GM12892 (cell line): ENCODE results near the gene NCBP3.
"Not testable (repeated sequence)": the region's sequence is repeated elsewhere in the genome, so short reads cannot be mapped to it uniquely, and the experiment has no call there.

Experiments
- DNase-seq: peaks from one replicate; pipeline ENCODE4 v3.0.0; 2011; ENCODE audit not compliant: insufficient read length
- FAIRE-seq: peaks from 2 replicates; lab custom pipeline; 2011; peaks lifted over from hg19 to GRCh38; lab: Jason Lieb, UNC
- POLR2A ChIP-seq: IDR thresholded peaks from 2 replicates; pipeline ENCODE4 v1.6.1; 2011; ENCODE audit warnings: low read depth, low read length, control low read depth
- POLR2AphosphoS5 ChIP-seq: IDR thresholded peaks from 2 replicates; pipeline ENCODE4 v1.6.1; 2011; ENCODE audit warnings: low read depth, low read length, control low read depth
- TAF1 ChIP-seq: IDR thresholded peaks from 2 replicates; pipeline ENCODE4 v1.6.1; 2011; ENCODE audit warnings: low read depth, mild to moderate bottlenecking, control low read depth, low read length, borderline replicate concordance

The NCBP3 gene

DNA sequence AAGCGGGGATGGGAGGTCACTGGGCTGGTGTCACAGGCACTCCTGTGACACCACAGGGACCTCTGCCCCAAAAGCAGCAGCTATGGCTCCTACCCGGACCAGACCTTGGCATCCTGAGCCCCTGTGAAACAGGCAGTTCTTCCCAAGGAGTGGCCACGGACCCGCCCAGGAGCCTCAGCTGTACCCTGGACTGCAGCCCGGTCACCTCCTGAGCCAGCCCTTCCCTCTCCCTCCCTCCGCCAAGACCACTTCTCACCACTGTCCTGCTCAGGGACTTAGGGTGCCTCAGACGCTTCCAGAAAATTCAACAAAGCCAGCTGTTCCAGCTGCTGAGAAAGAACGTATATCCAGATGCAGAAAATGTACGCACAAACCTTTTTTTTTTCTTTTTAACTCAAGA lies 13.9 kb upstream of the NCBP3 start:
- DNase-seq = no peak
- no peak for FAIRE-seq

DNA sequence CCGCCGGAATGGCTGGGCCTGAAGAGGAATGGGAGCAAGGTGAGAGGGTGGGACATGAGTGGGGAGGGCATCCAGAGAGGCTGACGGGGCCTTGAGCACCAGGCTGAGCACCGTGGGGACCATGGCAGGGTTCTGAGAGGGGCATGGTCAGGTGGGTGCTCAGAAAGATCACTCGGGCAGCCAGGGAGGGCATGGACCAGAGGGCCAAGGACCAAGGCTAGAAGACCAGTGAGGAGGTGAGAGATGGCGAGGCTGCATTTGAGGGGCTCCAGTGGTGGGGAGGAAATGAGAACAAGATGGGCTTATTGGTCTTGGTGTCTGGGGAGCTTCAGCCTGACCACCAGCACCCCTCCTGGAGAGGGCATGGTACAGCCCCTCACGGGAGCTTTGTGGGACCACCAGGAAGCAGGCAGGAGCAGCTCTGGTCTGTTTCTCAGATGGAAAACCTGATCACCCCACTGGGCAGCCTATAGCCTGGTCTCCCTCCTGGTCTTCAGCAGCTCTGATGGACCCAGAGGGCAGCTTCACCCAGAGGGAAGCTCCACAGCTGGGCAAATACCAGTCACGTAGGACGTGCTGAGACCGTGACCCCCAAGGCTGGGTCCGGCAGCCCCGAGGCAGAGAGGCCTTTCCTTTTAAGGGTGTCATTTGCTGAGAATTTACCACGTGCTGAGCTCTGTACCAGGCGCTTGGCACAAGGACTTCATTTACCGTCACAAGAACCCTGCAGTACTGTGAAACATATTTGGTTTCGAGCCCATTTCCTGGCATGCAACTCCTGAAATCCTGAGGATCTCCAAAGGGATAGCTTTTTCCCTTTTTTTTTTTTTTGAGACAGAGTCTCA lies 11.4 kb upstream of the NCBP3 start:
- FAIRE-seq = no peak
- TF ChIP-seq POLR2AphosphoS5 (no peak), TAF1 (no peak), POLR2A (no peak)
- DNase-seq = no peak

More for the DNA sequence above, 13.9 kb upstream of the NCBP3 start:
- TF ChIP-seq TAF1 (no peak), POLR2A (no peak), POLR2AphosphoS5 (no peak)

DNA sequence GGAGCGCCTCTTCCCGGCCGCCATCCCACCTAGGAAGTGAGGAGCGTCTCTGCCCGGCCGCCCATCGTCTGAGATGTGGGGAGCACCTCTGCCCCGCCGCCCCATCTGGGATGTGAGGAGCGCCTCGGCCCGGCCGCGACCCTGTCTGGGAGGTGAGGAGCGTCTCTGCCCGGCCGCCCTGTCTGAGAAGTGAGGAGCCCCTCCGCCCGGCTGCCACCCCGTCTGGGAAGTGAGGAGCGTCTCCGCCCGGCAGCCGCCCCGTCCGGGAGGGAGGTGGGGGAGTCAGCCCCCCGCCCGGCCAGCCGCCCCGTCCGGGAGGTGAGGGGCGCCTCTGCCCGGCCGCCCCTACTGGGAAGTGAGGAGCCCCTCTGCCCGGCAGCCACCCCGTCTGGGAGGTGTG lies 8.2 kb upstream of the NCBP3 start:
- not testable (repeated sequence) for DNase-seq, FAIRE-seq

- FAIRE-seq = no peak
- no peak for TF ChIP-seq POLR2AphosphoS5
- no peak for TF ChIP-seq TAF1
- TF ChIP-seq POLR2A = no peak
- no peak for DNase-seq
Observed at GRCh38 chr17:3852561-3852960, 6.5 kb upstream of the NCBP3 start.

GRCh38 chr17:3851461-3852100 lies 5.5 kb upstream of the NCBP3 start:
- FAIRE-seq (no peak), DNase-seq (no peak)
- TF ChIP-seq TAF1 (no peak), POLR2AphosphoS5 (no peak), POLR2A (no peak)

DNA sequence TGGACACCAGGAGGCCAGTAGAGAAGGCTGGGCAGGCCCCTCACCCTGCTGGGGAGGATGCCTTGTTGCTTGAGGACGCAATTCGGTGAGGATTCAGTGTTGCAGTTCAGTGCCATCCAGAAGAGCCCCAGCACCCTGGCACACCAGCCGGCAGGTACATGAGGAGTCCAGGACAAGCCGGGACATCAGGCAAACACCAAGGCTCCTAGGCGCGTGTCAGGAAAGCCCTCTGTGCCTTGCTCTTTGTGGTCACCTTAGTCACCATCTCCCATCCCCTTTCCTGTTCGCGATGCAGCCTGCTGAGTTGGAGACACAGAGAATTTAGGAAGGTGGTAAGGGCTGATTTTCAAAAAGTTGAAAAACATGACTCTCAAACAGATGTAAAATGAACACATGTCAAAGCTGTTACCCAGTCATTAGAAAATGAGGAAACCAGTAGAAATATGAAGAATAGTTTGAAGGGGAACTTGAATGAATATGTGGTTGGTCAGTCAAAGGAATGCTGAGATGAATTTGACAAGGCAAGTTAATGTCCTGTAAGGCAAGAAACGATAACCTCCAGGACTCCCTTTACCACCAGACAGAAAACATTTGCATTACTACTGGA lies 2.3 kb upstream of the NCBP3 start:
- FAIRE-seq = no peak
- DNase-seq = no peak
- no peak for TF ChIP-seq POLR2A
- no peak for TF ChIP-seq POLR2AphosphoS5
- TF ChIP-seq TAF1 = no peak

DNA sequence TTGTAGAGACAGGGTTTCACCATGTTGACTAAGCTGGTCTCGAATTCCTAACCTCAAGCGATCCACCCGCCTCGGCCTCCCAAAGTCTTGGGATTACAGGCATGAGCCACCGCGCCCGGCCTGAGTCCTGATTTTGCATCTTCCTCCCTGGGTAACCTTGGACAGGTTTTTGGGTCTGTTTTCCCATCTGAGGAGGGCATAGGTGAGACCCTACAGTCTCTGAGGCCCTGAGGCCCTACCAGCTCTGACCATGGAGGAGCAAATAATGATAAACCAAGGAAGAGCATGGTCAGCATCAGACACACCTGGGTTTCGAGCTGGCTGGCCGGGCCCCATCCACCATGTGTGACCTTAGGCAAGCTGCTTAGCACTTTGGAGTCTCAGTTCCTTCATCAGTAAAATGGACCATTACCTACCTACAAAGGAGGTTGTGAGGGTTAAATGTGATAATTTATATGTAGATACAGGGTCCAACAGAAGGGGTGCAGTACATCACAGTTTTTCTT lies 1.2 kb upstream of the NCBP3 start:
- DNase-seq (no peak), FAIRE-seq (no peak)
- TF ChIP-seq POLR2A (no peak), TAF1 (no peak), POLR2AphosphoS5 (no peak)

GRCh38 chr17:3846437-3847164 lies 555 bp upstream of the NCBP3 start:
- DNase-seq = no peak
- TF ChIP-seq POLR2AphosphoS5 (no peak), POLR2A (no peak), TAF1 (no peak)
- no peak for FAIRE-seq

- TF ChIP-seq POLR2AphosphoS5 = no peak
- no peak for TF ChIP-seq TAF1
- TF ChIP-seq POLR2A = no peak
- peak; percentile 74 for FAIRE-seq
- no peak for DNase-seq
Observed at GRCh38 chr17:3845291-3845620, 790 bp downstream of the NCBP3 start.

DNA sequence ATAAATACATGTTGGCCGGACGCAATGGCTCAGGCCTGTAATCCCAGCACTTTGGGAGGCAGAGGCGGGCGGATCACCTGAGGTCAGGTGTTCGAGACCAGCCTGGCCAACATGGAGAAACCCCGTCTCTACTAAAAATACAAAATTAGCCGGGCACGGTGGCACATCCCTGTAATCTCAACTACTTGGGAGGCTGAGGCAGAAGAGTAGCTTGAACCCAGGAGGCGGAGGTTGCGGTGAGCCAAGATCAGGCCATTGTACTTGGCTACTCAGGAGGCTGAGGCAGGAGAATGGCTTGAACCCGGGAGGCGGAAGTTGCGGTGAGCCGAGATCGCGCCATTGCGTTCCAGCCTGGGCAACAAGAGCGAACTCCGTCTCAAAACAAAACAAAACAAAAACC lies 1.5 kb downstream of the NCBP3 start:
- FAIRE-seq = not testable (repeated sequence)

DNA sequence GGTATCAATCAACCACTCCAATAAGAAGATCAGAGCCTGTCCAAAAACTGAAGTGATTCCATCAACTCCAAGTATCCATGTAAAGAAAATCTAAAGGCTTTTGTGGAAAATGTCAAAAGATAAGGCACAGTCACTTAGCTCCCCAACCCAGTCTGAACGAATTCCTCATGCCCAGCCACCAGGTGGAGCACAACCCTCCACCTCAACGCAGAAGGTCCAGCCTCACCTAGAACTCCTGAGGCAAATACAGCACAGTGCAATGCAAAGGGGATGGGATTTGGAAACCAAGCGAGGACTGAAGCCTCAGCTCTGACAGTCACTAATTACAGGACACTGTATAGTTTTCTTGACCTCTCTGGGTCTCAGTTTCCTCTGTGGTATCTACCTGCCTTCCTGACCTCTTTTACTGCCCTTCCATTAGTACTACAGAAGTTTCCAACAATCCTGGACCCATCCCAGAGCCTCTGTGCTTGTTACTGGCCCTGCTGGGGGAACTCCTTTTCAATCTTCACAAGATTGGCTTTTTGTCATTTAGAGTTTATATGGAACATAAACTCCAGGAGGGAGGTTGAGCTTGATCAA lies 2.0 kb downstream of the NCBP3 start:
- DNase-seq (no peak), FAIRE-seq (peak; percentile 93)
- no peak for TF ChIP-seq POLR2A
- TF ChIP-seq TAF1 = no peak
- TF ChIP-seq POLR2AphosphoS5 = no peak

More for the DNA sequence above, 1.5 kb downstream of the NCBP3 start:
- DNase-seq = not testable (repeated sequence)
